C4-2B (cell line): ENCODE results near the gene SPG11.

Experiments used
- CTCF ChIP-seq: fragments of 450-650 bp; conservative IDR thresholded peaks from 2 replicates; pipeline ENCODE4 v1.5.1; 2017; ENCODE audit warnings: mild to moderate bottlenecking
- ZFX ChIP-seq: fragments of 450-650 bp; IDR thresholded peaks from 2 replicates; pipeline ENCODE4 v1.6.1; 2017

- TF ChIP-seq CTCF (no peak), ZFX (no peak)
These were observed 90.1 kb downstream of the SPG11 start for GRCh38 chr15:44573386-44573785.
